OCI-LY3 (cell line): ENCODE measurements around the gene CDR2.

Experiments
- CTCF ChIP-seq: fragments of 200-600, 300-600 bp; sonication (generic); IDR thresholded peaks from 2 replicates; pipeline ENCODE4 v1.5.1; 2014; ENCODE audit warnings: antibody characterized with exemption, low read length, low read depth
- EZH2phosphoT487 ChIP-seq: fragments of 200-600 bp; shearing (Covaris generic); IDR thresholded peaks from 2 replicates; pipeline ENCODE4 v1.6.1; 2018; ENCODE audit warnings: antibody characterized with exemption, mixed run types, low read depth

GRCh38 chr16:22304411-22304810, 70.0 kb downstream of the CDR2 start:
- TF ChIP-seq EZH2phosphoT487: no peak
- no peak for TF ChIP-seq CTCF
